B cell (primary cell): ENCODE results near the gene HMCN1.

ENCODE experiments used
- EZH2 ChIP-seq: IDR thresholded peaks from 2 replicates; pipeline ENCODE4 v1.6.1; 2012; ENCODE audit warnings: borderline replicate concordance, low read depth, mild to moderate bottlenecking, moderate library complexity, low read length; ENCODE audit not compliant: insufficient read depth, poor library complexity, severe bottlenecking
- TF ChIP-seq, protein P1 (sequence below): fragments of 200-600 bp; IDR thresholded peaks from one replicate; pipeline ENCODE4 v1.8.0; 2022; ENCODE audit warnings: antibody characterized with exemption, mild to moderate bottlenecking

DNA sequence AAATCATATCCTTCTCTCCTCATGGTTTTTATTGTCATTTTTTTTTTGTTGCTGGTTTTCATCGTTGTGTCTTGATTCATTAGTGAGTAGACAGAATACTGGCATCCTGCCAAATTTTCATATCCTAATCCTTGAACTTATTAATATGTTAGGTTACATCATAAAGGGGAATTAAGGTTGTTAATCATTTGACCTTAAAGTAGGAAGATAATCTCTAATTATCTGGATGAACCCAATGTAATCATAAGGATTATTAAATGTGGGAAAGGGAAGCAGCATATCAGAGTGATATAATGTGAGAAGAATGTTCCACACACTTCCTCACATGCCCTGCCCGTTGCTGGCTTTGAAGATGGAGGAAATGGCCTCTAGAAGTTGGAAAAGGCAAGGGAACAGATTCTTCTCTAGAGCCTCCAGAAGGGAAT lies 299.7 kb downstream of the HMCN1 start:
- TF ChIP-seq, protein P1, sequence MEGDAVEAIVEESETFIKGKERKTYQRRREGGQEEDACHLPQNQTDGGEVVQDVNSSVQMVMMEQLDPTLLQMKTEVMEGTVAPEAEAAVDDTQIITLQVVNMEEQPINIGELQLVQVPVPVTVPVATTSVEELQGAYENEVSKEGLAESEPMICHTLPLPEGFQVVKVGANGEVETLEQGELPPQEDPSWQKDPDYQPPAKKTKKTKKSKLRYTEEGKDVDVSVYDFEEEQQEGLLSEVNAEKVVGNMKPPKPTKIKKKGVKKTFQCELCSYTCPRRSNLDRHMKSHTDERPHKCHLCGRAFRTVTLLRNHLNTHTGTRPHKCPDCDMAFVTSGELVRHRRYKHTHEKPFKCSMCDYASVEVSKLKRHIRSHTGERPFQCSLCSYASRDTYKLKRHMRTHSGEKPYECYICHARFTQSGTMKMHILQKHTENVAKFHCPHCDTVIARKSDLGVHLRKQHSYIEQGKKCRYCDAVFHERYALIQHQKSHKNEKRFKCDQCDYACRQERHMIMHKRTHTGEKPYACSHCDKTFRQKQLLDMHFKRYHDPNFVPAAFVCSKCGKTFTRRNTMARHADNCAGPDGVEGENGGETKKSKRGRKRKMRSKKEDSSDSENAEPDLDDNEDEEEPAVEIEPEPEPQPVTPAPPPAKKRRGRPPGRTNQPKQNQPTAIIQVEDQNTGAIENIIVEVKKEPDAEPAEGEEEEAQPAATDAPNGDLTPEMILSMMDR: no peak
- TF ChIP-seq EZH2: no peak
